GM13977 (cell line): ENCODE measurements around the gene RNF144A.
"Not testable (repeated sequence)": the region's sequence is repeated elsewhere in the genome, so short reads cannot be mapped to it uniquely, and the experiment has no call there.

ENCODE experiments used
- DNase-seq: peaks from one replicate; pipeline ENCODE4 v3.0.0; 2012; ENCODE audit warnings: low spot score
- CTCF ChIP-seq: IDR thresholded peaks from 2 replicates; pipeline ENCODE4 v1.5.1; 2012; ENCODE audit warnings: mild to moderate bottlenecking, control low read depth; ENCODE audit not compliant: insufficient read depth; ENCODE audit errors: extremely low read depth, missing control alignments
- in situ Hi-C: fragments of 300-500 bp; cut with MboI; formaldehyde crosslinking; loops from one replicate; pipeline ENCODE4 v1.12.0; 2022; ENCODE audit warnings: low sequenced_read_pairs, low pct_unique_long_range_greater_than_20kb, mixed read lengths, inconsistent platforms; ENCODE audit not compliant: unreplicated experiment

Gene RNF144A

GRCh38 chr2:6932206-6932605 lies 15.0 kb downstream of the RNF144A start:
- no peak for DNase-seq
- in situ Hi-C loops: no loop called here
- TF ChIP-seq CTCF: no peak

- in situ Hi-C loops: no loop called here
- no peak for TF ChIP-seq CTCF
- DNase-seq: no peak
Measured at GRCh38 chr2:6932828-6933227, 15.6 kb downstream of the RNF144A start.

GRCh38 chr2:6933911-6934310 lies 16.7 kb downstream of the RNF144A start:
- in situ Hi-C loops: no loop called here
- no peak for DNase-seq
- no peak for TF ChIP-seq CTCF

GRCh38 chr2:6934345-6934744 lies 17.1 kb downstream of the RNF144A start:
- in situ Hi-C loops: no loop called here
- no peak for DNase-seq
- no peak for TF ChIP-seq CTCF

GRCh38 chr2:6934758-6935651 lies 17.8 kb downstream of the RNF144A start:
- in situ Hi-C loops: no loop called here
- TF ChIP-seq CTCF: no peak
- no peak for DNase-seq

- in situ Hi-C loops, DNase-seq: not testable (repeated sequence)
Measured at GRCh38 chr2:6935652-6936020, 18.4 kb downstream of the RNF144A start.

- no peak for DNase-seq
- no peak for TF ChIP-seq CTCF
- in situ Hi-C loops: no loop called here
Measured at GRCh38 chr2:6937157-6937556, 19.9 kb downstream of the RNF144A start.
